GM12874 (cell line): ENCODE measurements around the gene HUNK.

Source experiments
- TF ChIP-seq, protein P1 (sequence below): IDR thresholded peaks from 2 replicates; pipeline ENCODE4 v1.5.1; 2011; ENCODE audit warnings: low read depth, mild to moderate bottlenecking, control low read depth, low read length, moderate library complexity; ENCODE audit not compliant: insufficient read depth

Gene HUNK

DNA sequence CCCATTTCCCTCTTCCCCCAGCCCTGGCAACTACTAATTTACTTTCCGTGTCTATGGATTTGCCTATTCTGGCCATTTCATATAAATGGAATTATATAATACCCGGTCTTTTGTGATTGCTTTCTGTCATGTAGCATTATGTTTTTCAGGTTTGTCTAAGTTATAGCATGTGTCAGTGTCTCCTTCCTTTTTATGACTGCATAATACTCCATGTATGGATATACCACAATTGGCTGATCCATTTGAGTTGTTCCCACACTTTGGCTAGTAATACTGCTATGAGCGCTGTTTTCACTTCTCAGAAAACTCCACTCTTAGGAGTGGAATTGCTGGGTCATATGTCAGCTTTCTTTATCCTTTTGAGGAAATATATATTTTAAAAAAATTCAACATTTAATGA is 53.7 kb downstream of the HUNK start:
- TF ChIP-seq, protein P1, sequence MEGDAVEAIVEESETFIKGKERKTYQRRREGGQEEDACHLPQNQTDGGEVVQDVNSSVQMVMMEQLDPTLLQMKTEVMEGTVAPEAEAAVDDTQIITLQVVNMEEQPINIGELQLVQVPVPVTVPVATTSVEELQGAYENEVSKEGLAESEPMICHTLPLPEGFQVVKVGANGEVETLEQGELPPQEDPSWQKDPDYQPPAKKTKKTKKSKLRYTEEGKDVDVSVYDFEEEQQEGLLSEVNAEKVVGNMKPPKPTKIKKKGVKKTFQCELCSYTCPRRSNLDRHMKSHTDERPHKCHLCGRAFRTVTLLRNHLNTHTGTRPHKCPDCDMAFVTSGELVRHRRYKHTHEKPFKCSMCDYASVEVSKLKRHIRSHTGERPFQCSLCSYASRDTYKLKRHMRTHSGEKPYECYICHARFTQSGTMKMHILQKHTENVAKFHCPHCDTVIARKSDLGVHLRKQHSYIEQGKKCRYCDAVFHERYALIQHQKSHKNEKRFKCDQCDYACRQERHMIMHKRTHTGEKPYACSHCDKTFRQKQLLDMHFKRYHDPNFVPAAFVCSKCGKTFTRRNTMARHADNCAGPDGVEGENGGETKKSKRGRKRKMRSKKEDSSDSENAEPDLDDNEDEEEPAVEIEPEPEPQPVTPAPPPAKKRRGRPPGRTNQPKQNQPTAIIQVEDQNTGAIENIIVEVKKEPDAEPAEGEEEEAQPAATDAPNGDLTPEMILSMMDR = no peak

DNA sequence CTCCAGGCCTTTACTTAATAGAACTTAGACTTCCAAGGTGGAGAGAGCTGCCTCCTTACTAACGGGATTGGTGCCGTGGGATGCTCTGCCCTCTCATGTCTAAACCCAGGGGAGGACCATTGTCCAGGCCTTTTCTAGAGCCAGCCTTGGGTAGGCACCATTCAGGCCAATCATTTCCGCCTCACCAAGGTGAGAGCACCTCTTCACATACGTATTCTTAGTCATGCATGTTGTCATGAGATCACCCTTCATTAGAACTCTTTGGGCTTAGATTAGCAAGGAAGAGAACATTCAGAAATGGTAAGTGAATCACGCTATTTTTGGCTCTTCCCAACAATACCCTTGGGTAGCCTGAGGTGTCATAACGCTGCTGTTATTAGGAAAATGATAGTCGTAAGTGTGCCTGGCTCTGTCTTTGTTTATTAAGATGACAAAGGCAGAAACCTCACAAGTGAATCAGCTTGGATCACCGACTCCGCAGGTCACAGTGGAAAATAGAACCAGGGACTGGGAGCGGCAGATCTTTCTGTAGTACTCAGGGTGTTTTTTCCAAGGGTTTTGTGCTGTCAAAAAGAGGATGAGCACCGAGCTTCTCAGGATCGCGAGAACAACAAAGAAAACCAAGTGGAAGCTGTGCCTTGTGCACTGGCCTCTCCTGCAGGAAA is 55.0 kb downstream of the HUNK start:
- TF ChIP-seq, protein P1 = no peak

DNA sequence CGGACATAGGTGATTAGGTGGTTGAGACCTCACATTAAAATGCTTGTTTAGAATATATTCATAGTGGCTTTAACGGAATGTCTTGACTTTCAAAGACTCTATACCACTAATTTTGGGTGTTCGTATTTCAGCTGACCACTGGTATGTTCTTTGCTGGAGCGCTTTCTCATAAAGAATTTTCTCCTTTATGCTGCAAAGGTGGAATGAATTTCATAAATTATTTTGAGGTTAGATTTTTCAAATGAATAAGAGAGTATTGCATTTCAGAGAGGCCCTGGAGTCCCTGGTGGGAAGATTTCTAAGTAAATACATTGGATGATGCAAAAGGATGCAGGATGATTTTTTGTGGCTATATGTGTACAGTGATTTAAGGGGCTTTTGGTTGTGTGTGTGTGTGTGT is 55.8 kb downstream of the HUNK start:
- TF ChIP-seq, protein P1 = no peak

DNA sequence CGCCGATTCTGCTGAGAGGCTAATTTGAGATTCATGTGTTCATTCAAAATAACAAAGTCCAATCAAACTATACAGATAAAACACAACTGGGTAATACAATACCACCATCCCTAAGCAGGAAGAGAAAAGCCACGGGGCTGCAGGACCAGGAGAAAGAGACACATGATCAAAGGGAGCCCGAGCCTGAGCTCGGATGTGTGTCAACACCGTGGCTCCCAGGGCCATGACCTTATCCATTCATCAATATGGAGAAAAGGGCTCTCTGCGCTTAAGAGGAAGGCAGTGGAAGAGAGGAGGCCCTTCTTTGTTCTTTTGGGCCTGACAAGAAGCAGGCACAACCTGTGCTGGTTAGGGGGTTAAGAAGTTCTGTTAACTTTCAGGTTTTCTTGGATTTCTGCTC is 56.7 kb downstream of the HUNK start:
- TF ChIP-seq, protein P1 = no peak

DNA sequence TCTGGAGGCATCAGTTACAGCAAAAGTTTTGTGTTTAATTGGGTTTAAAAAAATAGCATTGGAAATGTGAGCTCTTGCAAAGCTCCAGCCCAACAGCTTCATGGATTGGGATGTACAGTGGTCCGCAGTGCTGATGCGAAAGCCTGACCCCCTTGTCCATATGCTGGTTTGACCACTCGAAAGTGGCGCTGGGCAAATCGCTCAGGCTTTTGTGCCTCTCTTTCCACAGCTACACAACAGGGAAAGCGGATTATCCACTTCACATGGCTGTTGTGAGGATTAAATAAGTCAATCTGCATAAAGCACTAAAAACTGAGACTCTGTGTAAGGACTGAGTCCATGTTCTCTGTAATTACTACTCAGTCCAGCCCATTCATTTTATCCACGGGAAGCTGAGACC is 57.2 kb downstream of the HUNK start:
- TF ChIP-seq, protein P1 = no peak

DNA sequence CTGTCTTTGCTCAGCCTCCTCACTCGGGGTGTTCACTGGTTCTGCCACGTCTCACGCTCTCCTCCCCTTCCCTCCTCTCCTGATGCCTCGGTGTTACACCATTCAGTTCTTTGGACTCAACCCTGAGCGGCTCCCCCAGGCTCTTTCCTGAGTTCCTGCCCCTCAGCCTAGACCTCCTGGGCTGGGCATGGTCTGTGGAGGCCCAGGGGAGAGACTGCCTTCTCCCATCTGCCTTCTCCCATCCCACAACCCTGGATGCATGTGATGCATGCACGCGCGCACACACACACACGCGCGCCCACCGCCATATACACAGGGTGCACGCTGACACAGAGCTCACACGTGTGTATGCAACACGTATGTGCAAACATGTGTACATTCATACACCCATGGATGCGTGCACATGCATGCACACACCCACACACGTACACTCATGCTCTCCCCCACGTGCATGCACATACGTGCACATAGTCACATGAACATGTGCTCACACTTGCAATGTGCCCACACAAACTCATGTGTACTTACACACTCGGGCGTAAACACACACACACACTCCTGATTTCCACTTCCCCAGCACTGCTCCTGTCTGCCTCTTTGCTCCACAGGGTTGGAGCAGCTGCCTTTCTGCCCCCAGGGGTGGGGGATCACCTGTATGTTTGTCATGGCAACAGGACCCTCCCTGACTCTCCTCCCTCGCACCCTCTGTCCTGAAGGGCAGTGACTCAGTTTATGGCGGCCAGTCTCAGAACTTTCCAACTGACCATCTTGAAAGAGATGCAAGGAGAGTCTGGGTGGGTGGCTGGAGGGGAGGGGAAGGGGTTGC is 59.0 kb downstream of the HUNK start:
- TF ChIP-seq, protein P1 = no peak

DNA sequence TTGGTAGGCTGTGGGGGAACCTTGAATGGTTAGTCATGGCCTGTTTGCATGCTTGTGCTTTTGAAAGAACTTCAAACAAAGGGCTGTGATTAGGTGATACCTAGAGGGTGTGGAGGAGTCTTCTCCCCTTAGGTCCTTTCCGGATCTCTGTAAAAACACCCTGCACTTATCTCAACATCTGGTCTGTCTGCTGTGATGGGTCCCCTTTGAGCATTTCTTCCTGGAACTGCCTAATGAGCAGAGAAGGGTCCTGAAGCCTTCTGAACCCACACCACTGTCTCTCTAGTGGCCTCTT is 59.6 kb downstream of the HUNK start:
- TF ChIP-seq, protein P1 = no peak
